ENCODE measurements around the gene LRP1-AS. TPM values are rescaled to one million over a fixed set of nuclear protein-coding genes. Genes with fewer than 3 reads are reported as not detected.

LRP1-AS gene
- total RNA-seq, 2 experiments from 2014 or later: not detected

- H3K9me3 Mint-ChIP-seq: no peaks in the 10 kb centered on the region
- DNase-seq: no peak
- H3K36me3 Mint-ChIP-seq: no peaks in the 10 kb centered on the region
- peaks cover 4% of the 10 kb centered on the region for H3K4me1 Mint-ChIP-seq
- ATAC-seq (ENCODE audit: low read depth): no peak
- H3K27ac Mint-ChIP-seq: no peak overlapping the region
- no peak overlapping the region for H3K4me3 Mint-ChIP-seq
- POLR2A ChIA-PET: no interaction called here
- H3K27me3 Mint-ChIP-seq: no peaks in the 10 kb centered on the region
Measured at GRCh38 chr12:57185906-57186508, 38.6 kb upstream of the LRP1-AS start.

GRCh38 chr12:57185403-57185802, 38.0 kb upstream of the LRP1-AS start:
- H3K4me1 Mint-ChIP-seq: peaks cover 4% of the 10 kb centered on the region
- ATAC-seq (ENCODE audit: low read depth): no peak
- no peak for DNase-seq
- no peak overlapping the region for H3K27ac Mint-ChIP-seq
- H3K36me3 Mint-ChIP-seq: no peaks in the 10 kb centered on the region
- H3K27me3 Mint-ChIP-seq: no peaks in the 10 kb centered on the region
- H3K9me3 Mint-ChIP-seq: no peaks in the 10 kb centered on the region
- H3K4me3 Mint-ChIP-seq: no peak overlapping the region
- POLR2A ChIA-PET: no interaction called here

GRCh38 chr12:57183939-57184725, 36.7 kb upstream of the LRP1-AS start:
- Mint-ChIP-seq H3K4me1 (peaks cover 4% of the 10 kb centered on the region), H3K9me3 (no peaks in the 10 kb centered on the region), H3K4me3 (no peak overlapping the region), H3K27ac (no peak overlapping the region), H3K36me3 (no peaks in the 10 kb centered on the region), H3K27me3 (no peaks in the 10 kb centered on the region)
- no peak for ATAC-seq (ENCODE audit: low read depth)
- no peak for DNase-seq
- POLR2A ChIA-PET: no interaction called here

- no peaks in the 10 kb centered on the region for H3K9me3 Mint-ChIP-seq
- POLR2A ChIA-PET: interaction anchor here (1.0 kb wide), 1 partner anchor 40 kb away, joined by 3 read pairs; no protein-coding TSS in a partner anchor
- H3K27ac Mint-ChIP-seq: no peak overlapping the region
- no peak overlapping the region for H3K4me3 Mint-ChIP-seq
- H3K36me3 Mint-ChIP-seq: no peaks in the 10 kb centered on the region
- H3K4me1 Mint-ChIP-seq: peaks cover 4% of the 10 kb centered on the region
- DNase-seq (peak; percentile 85), ATAC-seq (ENCODE audit: low read depth) (peak; percentile 90)
- H3K27me3 Mint-ChIP-seq: no peaks in the 10 kb centered on the region
Measured at GRCh38 chr12:57182918-57183575, 35.6 kb upstream of the LRP1-AS start.

- DNase-seq: no peak
- Mint-ChIP-seq H3K36me3 (no peaks in the 10 kb centered on the region), H3K27ac (no peak overlapping the region), H3K4me3 (no peak overlapping the region), H3K27me3 (no peaks in the 10 kb centered on the region), H3K4me1 (peaks cover 4% of the 10 kb centered on the region), H3K9me3 (no peaks in the 10 kb centered on the region)
- POLR2A ChIA-PET: no interaction called here
- no peak for ATAC-seq (ENCODE audit: low read depth)
Measured at GRCh38 chr12:57181561-57182155, 34.2 kb upstream of the LRP1-AS start.

- no peak overlapping the region for H3K4me3 Mint-ChIP-seq
- POLR2A ChIA-PET: no interaction called here
- ATAC-seq (ENCODE audit: low read depth) (no peak), DNase-seq (no peak)
- H3K36me3 Mint-ChIP-seq: no peaks in the 10 kb centered on the region
- no peak overlapping the region for H3K27ac Mint-ChIP-seq
- peaks cover 4% of the 10 kb centered on the region for H3K4me1 Mint-ChIP-seq
- H3K9me3 Mint-ChIP-seq: no peaks in the 10 kb centered on the region
- H3K27me3 Mint-ChIP-seq: no peaks in the 10 kb centered on the region
Measured at GRCh38 chr12:57181072-57181471, 33.7 kb upstream of the LRP1-AS start.

GRCh38 chr12:57180321-57180989, 33.0 kb upstream of the LRP1-AS start:
- Mint-ChIP-seq H3K9me3 (no peaks in the 10 kb centered on the region), H3K4me3 (no peak overlapping the region), H3K4me1 (peaks cover 4% of the 10 kb centered on the region), H3K27me3 (no peaks in the 10 kb centered on the region), H3K27ac (no peak overlapping the region), H3K36me3 (no peaks in the 10 kb centered on the region)
- no peak for ATAC-seq (ENCODE audit: low read depth)
- POLR2A ChIA-PET: no interaction called here
- DNase-seq: no peak

- POLR2A ChIA-PET: no interaction called here
- Mint-ChIP-seq H3K36me3 (no peaks in the 10 kb centered on the region), H3K9me3 (no peaks in the 10 kb centered on the region), H3K27me3 (no peaks in the 10 kb centered on the region), H3K27ac (no peak overlapping the region), H3K4me3 (no peak overlapping the region), H3K4me1 (peaks cover 4% of the 10 kb centered on the region)
- ATAC-seq (ENCODE audit: low read depth) (no peak), DNase-seq (no peak)
Measured at GRCh38 chr12:57179331-57180086, 32.1 kb upstream of the LRP1-AS start.

- H3K9me3 Mint-ChIP-seq: no peaks in the 10 kb centered on the region
- no peaks in the 10 kb centered on the region for H3K36me3 Mint-ChIP-seq
- H3K4me3 Mint-ChIP-seq: no peak overlapping the region
- no peak overlapping the region for H3K27ac Mint-ChIP-seq
- ATAC-seq (ENCODE audit: low read depth): no peak
- no peak for DNase-seq
- POLR2A ChIA-PET: no interaction called here
- H3K4me1 Mint-ChIP-seq: peaks cover 4% of the 10 kb centered on the region
- no peaks in the 10 kb centered on the region for H3K27me3 Mint-ChIP-seq
Measured at GRCh38 chr12:57178213-57178612, 30.8 kb upstream of the LRP1-AS start.

GRCh38 chr12:57177354-57177753, 29.9 kb upstream of the LRP1-AS start:
- Mint-ChIP-seq H3K4me3 (no peak overlapping the region), H3K27me3 (no peaks in the 10 kb centered on the region), H3K4me1 (no peaks in the 10 kb centered on the region), H3K27ac (no peak overlapping the region), H3K9me3 (no peaks in the 10 kb centered on the region), H3K36me3 (no peaks in the 10 kb centered on the region)
- no peak for DNase-seq
- POLR2A ChIA-PET: no interaction called here
- no peak for ATAC-seq (ENCODE audit: low read depth)

- POLR2A ChIA-PET: no interaction called here
- Mint-ChIP-seq H3K36me3 (no peaks in the 10 kb centered on the region), H3K27me3 (no peaks in the 10 kb centered on the region), H3K4me3 (no peak overlapping the region), H3K4me1 (no peaks in the 10 kb centered on the region), H3K9me3 (no peaks in the 10 kb centered on the region), H3K27ac (no peak overlapping the region)
- ATAC-seq (ENCODE audit: low read depth) (no peak), DNase-seq (no peak)
Measured at GRCh38 chr12:57176846-57177245, 29.4 kb upstream of the LRP1-AS start.

- Mint-ChIP-seq H3K36me3 (no peaks in the 10 kb centered on the region), H3K27ac (no peak overlapping the region), H3K4me1 (no peaks in the 10 kb centered on the region), H3K4me3 (no peak overlapping the region), H3K27me3 (no peaks in the 10 kb centered on the region), H3K9me3 (no peaks in the 10 kb centered on the region)
- ATAC-seq (ENCODE audit: low read depth): no peak
- POLR2A ChIA-PET: no interaction called here
- DNase-seq: no peak
Measured at GRCh38 chr12:57176139-57176477, 28.7 kb upstream of the LRP1-AS start.
